Peyer's patch (tissue), 4 donors: ENCODE results near the gene SP6. TPM values are rescaled to one million over a fixed set of nuclear protein-coding genes. Genes with fewer than 3 reads are reported as not detected.
A peak's percentile ranks its signal among the peaks of the same experiment; 100 is the strongest.

ENCODE experiments used
- DNase-seq, 3 donors: peaks; one replicate each; pipeline ENCODE4 v3.0.0-alpha.2; 2017 to 2019
- H3K27ac ChIP-seq, 4 donors: fragments of 200-600 bp; sonication (generic); one replicate each; pipeline ENCODE4 v1.5.1; 2016 to 2019
- H3K27me3 ChIP-seq, 2 donors: fragments of 200-600 bp; sonication (generic); one replicate each; pipeline ENCODE4 v1.5.1; 2019
- H3K36me3 ChIP-seq, 3 donors: fragments of 200-600 bp; sonication (generic); one replicate each; pipeline ENCODE4 v1.5.1; 2016 to 2019
- H3K4me1 ChIP-seq, 4 donors: fragments of 200-600 bp; sonication (generic); one replicate each; pipeline ENCODE4 v1.5.1; 2016 to 2019
- H3K4me3 ChIP-seq, 4 donors: fragments of 200-600 bp; sonication (generic); 1 replicate in 3 of 4; 2 replicates in 1 of 4; pipeline ENCODE4 v1.5.1; 2016 to 2019; ENCODE audit warnings: mild to moderate bottlenecking in 1 of 4
- H3K9me3 ChIP-seq, 4 donors: fragments of 200-600 bp; sonication (generic); one replicate each; pipeline ENCODE4 v1.5.1; 2016 to 2019; ENCODE audit warnings: mild to moderate bottlenecking in 1 of 4
- CTCF ChIP-seq, 6 experiments: fragments of 450-650 bp in 4 of 6; fragments of 200-600 bp in 2 of 6; sonication (generic) in 1 of 6; IDR thresholded peaks; one replicate each; pipeline ENCODE4 v1.5.1; 2017 to 2019; ENCODE audit warnings: antibody characterized with exemption in 6 of 6, mild to moderate bottlenecking in 3 of 6, moderate library complexity in 1 of 6
- POLR2A ChIP-seq, 2 donors: fragments of 450-650 bp; IDR thresholded peaks; one replicate each; pipeline ENCODE4 v1.5.1; 2017; ENCODE audit warnings: antibody characterized with exemption in 2 of 2, mild to moderate bottlenecking in 2 of 2, moderate library complexity in 2 of 2
- total RNA-seq, 4 donors: library from RNA; depleted of rRNA; stranded (reverse); fragments of >200 nt; gene quantifications; one replicate each; pipeline ENCODE4 v1.1.0, GENCODE V29; 2016

SP6 gene
- total RNA-seq, 4 donors from 2014 or later, result 3.3 to 27.0 (median 16.6) TPM

GRCh38 chr17:47819475-47819874 is 31.5 kb downstream of the SP6 start:
- Histone ChIP-seq H3K4me3 (peak overlapping the region in 1 of 4 donors; percentile 73), H3K27me3 (no peaks in the 10 kb centered on the region), H3K4me1 (peaks cover 0 to 22% (median 13%) of the 10 kb centered on the region in 4 donors), H3K9me3 (no peaks in the 10 kb centered on the region), H3K27ac (peak overlapping the region in 3 of 4 donors; percentile 79 to 91 (median 84)), H3K36me3 (peaks cover 0 to 60% (median 0%) of the 10 kb centered on the region in 3 donors)
- TF ChIP-seq POLR2A (IDR thresholded peaks at IDR 0.05) (no peak), CTCF (IDR thresholded peaks at IDR 0.05) (no peak)
- no peak for DNase-seq

- no peak for TF ChIP-seq CTCF (IDR thresholded peaks at IDR 0.05)
- no peak for TF ChIP-seq POLR2A (IDR thresholded peaks at IDR 0.05)
- Histone ChIP-seq H3K27me3 (no peaks in the 10 kb centered on the region), H3K27ac (no peak overlapping the region), H3K4me1 (peaks cover 0 to 22% (median 13%) of the 10 kb centered on the region in 4 donors), H3K36me3 (peaks cover 0 to 62% (median 0%) of the 10 kb centered on the region in 3 donors), H3K9me3 (no peaks in the 10 kb centered on the region), H3K4me3 (no peak overlapping the region)
- no peak for DNase-seq
These were observed 32.8 kb downstream of the SP6 start for GRCh38 chr17:47818002-47818695.

GRCh38 chr17:47816947-47817346 is 34.0 kb downstream of the SP6 start:
- no peak for DNase-seq
- TF ChIP-seq CTCF (IDR thresholded peaks at IDR 0.05) (no peak), POLR2A (IDR thresholded peaks at IDR 0.05) (no peak)
- Histone ChIP-seq H3K36me3 (peaks cover 0 to 74% (median 0%) of the 10 kb centered on the region in 3 donors), H3K4me3 (no peak overlapping the region), H3K4me1 (peaks cover 0 to 18% (median 9%) of the 10 kb centered on the region in 4 donors), H3K27ac (no peak overlapping the region), H3K9me3 (no peaks in the 10 kb centered on the region), H3K27me3 (no peaks in the 10 kb centered on the region)

- TF ChIP-seq POLR2A (IDR thresholded peaks at IDR 0.05) (no peak), CTCF (IDR thresholded peaks at IDR 0.05) (no peak)
- peaks cover 0 to 77% (median 0%) of the 10 kb centered on the region in 3 donors for H3K36me3 ChIP-seq
- peaks cover 0 to 17% (median 8%) of the 10 kb centered on the region in 4 donors for H3K4me1 ChIP-seq
- DNase-seq, result no peak
- no peak overlapping the region for H3K27ac ChIP-seq
- H3K4me3 ChIP-seq, result no peak overlapping the region
- no peaks in the 10 kb centered on the region for H3K9me3 ChIP-seq
- H3K27me3 ChIP-seq, result no peaks in the 10 kb centered on the region
These were observed 34.7 kb downstream of the SP6 start for GRCh38 chr17:47816111-47816735.

- no peak for DNase-seq
- peaks cover 0 to 17% (median 4%) of the 10 kb centered on the region in 4 donors for H3K4me1 ChIP-seq
- H3K9me3 ChIP-seq, result no peaks in the 10 kb centered on the region
- H3K36me3 ChIP-seq, result peaks cover 0 to 79% (median 0%) of the 10 kb centered on the region in 3 donors
- no peak overlapping the region for H3K4me3 ChIP-seq
- no peak overlapping the region for H3K27ac ChIP-seq
- TF ChIP-seq POLR2A (IDR thresholded peaks at IDR 0.05), result no peak
- no peak for TF ChIP-seq CTCF (IDR thresholded peaks at IDR 0.05)
- H3K27me3 ChIP-seq, result no peaks in the 10 kb centered on the region
These were observed 35.7 kb downstream of the SP6 start for GRCh38 chr17:47815106-47815918.
